Neural progenitor cell (in vitro differentiated cells): ENCODE data around the gene KIF3B. TPM values are rescaled to one million over a fixed set of nuclear protein-coding genes. Genes with fewer than 3 reads are reported as not detected.

ENCODE experiments used
- DNase-seq: peaks from one replicate; pipeline ENCODE4 v3.0.0-alpha.2; 2016; ENCODE audit warnings: low spot score
- H2AFZ ChIP-seq: fragments of 200-600 bp; sonication (generic); replicated peaks from 2 replicates; pipeline ENCODE4 v1.6.1; 2016; ENCODE audit warnings: antibody characterized with exemption
- H3F3A ChIP-seq: fragments of 200-600 bp; sonication (generic); 2 replicates; pipeline ENCODE4 v1.6.1; 2016; ENCODE audit warnings: antibody characterized with exemption, low read depth
- H3K27ac ChIP-seq: fragments of 200-600 bp; sonication (generic); 2 replicates; pipeline ENCODE4 v1.5.1; 2016; ENCODE audit warnings: mild to moderate bottlenecking
- H3K27me3 ChIP-seq: fragments of 200-600 bp; sonication (generic); 2 replicates; pipeline ENCODE4 v1.6.1; 2016; ENCODE audit warnings: mild to moderate bottlenecking, moderate library complexity
- H3K36me3 ChIP-seq: fragments of 200-600 bp; sonication (generic); 2 replicates; pipeline ENCODE4 v1.5.1; 2016
- H3K4me1 ChIP-seq: fragments of 200-600 bp; sonication (generic); 2 replicates; pipeline ENCODE4 v1.6.1; 2016; ENCODE audit warnings: mixed run types
- H3K4me2 ChIP-seq: fragments of 200-600 bp; sonication (generic); 2 replicates; pipeline ENCODE4 v1.6.1; 2016
- H3K4me3 ChIP-seq: fragments of 200-600 bp; sonication (generic); 2 replicates; pipeline ENCODE4 v1.5.1; 2016
- H3K79me2 ChIP-seq: fragments of 200-600 bp; sonication (generic); 2 replicates; pipeline ENCODE4 v1.6.1; 2016; ENCODE audit warnings: low read depth
- H3K9ac ChIP-seq: fragments of 200-600 bp; sonication (generic); 2 replicates; pipeline ENCODE4 v1.6.1; 2016
- H3K9me3 ChIP-seq: fragments of 200-600 bp; sonication (generic); 2 replicates; pipeline ENCODE4 v1.5.1; 2016; ENCODE audit warnings: low read depth
- H4K20me1 ChIP-seq: fragments of 200-600 bp; sonication (generic); 2 replicates; pipeline ENCODE4 v1.6.1; 2016; ENCODE audit warnings: low read depth
- H3K27ac Mint-ChIP-seq: 3 replicates; pipeline ENCODE4 v1.8.0; 2021; ENCODE audit warnings: mixed read lengths
- H3K27me3 Mint-ChIP-seq: 2 replicates; pipeline ENCODE4 v1.8.0; 2022; ENCODE audit warnings: low read depth, mild to moderate bottlenecking, inconsistent platforms, moderate library complexity, mixed read lengths; ENCODE audit not compliant: insufficient read depth
- H3K36me3 Mint-ChIP-seq: 3 replicates; pipeline ENCODE4 v1.8.0; 2021; ENCODE audit warnings: mixed read lengths
- H3K4me1 Mint-ChIP-seq: 3 replicates; pipeline ENCODE4 v1.8.0; 2021; ENCODE audit warnings: mixed read lengths
- H3K4me3 Mint-ChIP-seq: 3 replicates; pipeline ENCODE4 v1.8.0; 2021; ENCODE audit warnings: mild to moderate bottlenecking, moderate library complexity, mixed read lengths
- H3K9me3 Mint-ChIP-seq: 3 replicates; pipeline ENCODE4 v1.8.0; 2020; ENCODE audit warnings: mixed read lengths
- CTCF ChIP-seq: fragments of 200-600 bp; sonication (generic); IDR thresholded peaks from 2 replicates; pipeline ENCODE4 v1.5.1; 2017; ENCODE audit warnings: antibody characterized with exemption, mild to moderate bottlenecking
- EZH2 ChIP-seq: fragments of 200-600 bp; sonication (generic); IDR thresholded peaks from 2 replicates; pipeline ENCODE4 v1.6.1; 2017; ENCODE audit warnings: antibody characterized with exemption, mild to moderate bottlenecking, moderate library complexity
- EZH2phosphoT487 ChIP-seq: fragments of 200-600 bp; sonication (generic); IDR thresholded peaks from 2 replicates; pipeline ENCODE4 v1.6.1; 2017; ENCODE audit warnings: antibody characterized with exemption
- total RNA-seq: library from RNA; depleted of rRNA; stranded (reverse); fragments of >200 nt; gene quantifications from 2 replicates; pipeline ENCODE4 v1.2.3, GENCODE V29; 2015; ENCODE audit warnings: low replicate concordance

The KIF3B gene
- total RNA-seq, 1 donor from 2014 or later, result 16.8 TPM

- Mint-ChIP-seq H3K4me3 (no peak overlapping the region), H3K27me3 (peaks cover 4% of the 10 kb centered on the region), H3K36me3 (no peaks in the 10 kb centered on the region), H3K27ac (no peak overlapping the region), H3K4me1 (peaks cover 19% of the 10 kb centered on the region), H3K9me3 (no peaks in the 10 kb centered on the region)
- no peaks in the 10 kb centered on the region for H3K4me1 ChIP-seq
- no peaks in the 10 kb centered on the region for H3F3A ChIP-seq
- TF ChIP-seq EZH2, result no peak
- TF ChIP-seq CTCF, result no peak
- TF ChIP-seq EZH2phosphoT487, result no peak
- no peaks in the 10 kb centered on the region for H3K27me3 ChIP-seq
- no peak for DNase-seq
- H3K9ac ChIP-seq, result no peak overlapping the region
- no peak overlapping the region for H2AFZ ChIP-seq
- H3K36me3 ChIP-seq, result no peaks in the 10 kb centered on the region
- no peak overlapping the region for H3K27ac ChIP-seq
- peaks cover 18% of the 10 kb centered on the region for H4K20me1 ChIP-seq
- H3K4me2 ChIP-seq, result no peak overlapping the region
- no peaks in the 10 kb centered on the region for H3K9me3 ChIP-seq
- H3K79me2 ChIP-seq, result peaks cover 61% of the 10 kb centered on the region
- H3K4me3 ChIP-seq, result no peak overlapping the region
Observed at GRCh38 chr20:32297439-32297838, 20.0 kb downstream of the KIF3B start.

GRCh38 chr20:32300647-32301046, 23.2 kb downstream of the KIF3B start:
- Histone ChIP-seq H3F3A (no peaks in the 10 kb centered on the region), H3K79me2 (peaks cover 51% of the 10 kb centered on the region), H3K27me3 (no peaks in the 10 kb centered on the region), H3K9ac (no peak overlapping the region), H3K4me1 (no peaks in the 10 kb centered on the region), H3K4me2 (no peak overlapping the region), H3K36me3 (no peaks in the 10 kb centered on the region), H3K4me3 (no peak overlapping the region), H2AFZ (no peak overlapping the region), H3K9me3 (no peaks in the 10 kb centered on the region), H4K20me1 (peaks cover 16% of the 10 kb centered on the region), H3K27ac (no peak overlapping the region)
- Mint-ChIP-seq H3K4me1 (peaks cover 13% of the 10 kb centered on the region), H3K27ac (no peak overlapping the region), H3K9me3 (no peaks in the 10 kb centered on the region), H3K36me3 (no peaks in the 10 kb centered on the region), H3K4me3 (no peak overlapping the region), H3K27me3 (peaks cover 2% of the 10 kb centered on the region)
- TF ChIP-seq CTCF (no peak), EZH2phosphoT487 (no peak), EZH2 (no peak)
- no peak for DNase-seq

GRCh38 chr20:32301719-32302506, 24.5 kb downstream of the KIF3B start:
- Mint-ChIP-seq H3K4me1 (peaks cover 8% of the 10 kb centered on the region), H3K27ac (no peak overlapping the region), H3K4me3 (no peak overlapping the region), H3K36me3 (no peaks in the 10 kb centered on the region), H3K9me3 (no peaks in the 10 kb centered on the region), H3K27me3 (peaks cover 2% of the 10 kb centered on the region)
- H3K27me3 ChIP-seq, result no peaks in the 10 kb centered on the region
- TF ChIP-seq EZH2, result no peak
- TF ChIP-seq EZH2phosphoT487, result no peak
- no peak for TF ChIP-seq CTCF
- no peaks in the 10 kb centered on the region for H3K9me3 ChIP-seq
- peaks cover 42% of the 10 kb centered on the region for H3K79me2 ChIP-seq
- H3K4me2 ChIP-seq, result no peak overlapping the region
- no peak overlapping the region for H2AFZ ChIP-seq
- H4K20me1 ChIP-seq, result peaks cover 16% of the 10 kb centered on the region
- no peak for DNase-seq
- no peak overlapping the region for H3K27ac ChIP-seq
- no peak overlapping the region for H3K9ac ChIP-seq
- no peaks in the 10 kb centered on the region for H3K4me1 ChIP-seq
- no peaks in the 10 kb centered on the region for H3F3A ChIP-seq
- H3K4me3 ChIP-seq, result no peak overlapping the region
- H3K36me3 ChIP-seq, result no peaks in the 10 kb centered on the region
